Mesodermal cell (in vitro differentiated cells): ENCODE results near the gene PPP1R15B. TPM values are rescaled to one million over a fixed set of nuclear protein-coding genes. Genes with fewer than 3 reads are reported as not detected.
A peak's percentile ranks its signal among the peaks of the same experiment; 100 is the strongest.

Experiments used
- H3K27ac ChIP-seq: 2 replicates; pipeline ENCODE4 v1.7.0; 2013; ENCODE audit warnings: mild to moderate bottlenecking, low read depth, low read length, moderate library complexity; ENCODE audit not compliant: severe bottlenecking
- H3K36me3 ChIP-seq: 2 replicates; pipeline ENCODE4 v1.7.1; 2013; ENCODE audit warnings: mild to moderate bottlenecking, low read length, moderate library complexity; ENCODE audit not compliant: control insufficient read depth, insufficient read depth
- H3K4me1 ChIP-seq: one replicate; pipeline ENCODE4 v1.7.1; 2013; ENCODE audit warnings: mild to moderate bottlenecking, low read length; ENCODE audit not compliant: insufficient read depth, control insufficient read depth, poor library complexity, severe bottlenecking
- H3K4me3 ChIP-seq: 2 replicates; pipeline ENCODE4 v1.7.0; 2013; ENCODE audit warnings: low read length, control low read depth, mild to moderate bottlenecking; ENCODE audit not compliant: insufficient read depth, poor library complexity, severe bottlenecking; ENCODE audit errors: extremely low read depth
- H3K9me3 ChIP-seq: 2 replicates; pipeline ENCODE4 v1.7.1; 2013; ENCODE audit warnings: mild to moderate bottlenecking, low read length, moderate library complexity; ENCODE audit not compliant: control insufficient read depth
- WGBS, 2 experiments: methylation state at CpG; one replicate each; pipeline ENCODE4 v1.1.5; 2013; ENCODE audit warnings: missing lambda C conversion rate in 2 of 2; ENCODE audit not compliant: insufficient coverage in 2 of 2; 5-methylcytosine and 5-hydroxymethylcytosine counted together
- polyA plus RNA-seq, 2 experiments: library from polyadenylated mRNA; stranded (reverse); fragments of 50-300 nt; gene quantifications; one replicate each; pipeline ENCODE4 v1.2.3, GENCODE V29; 2013

PPP1R15B gene
- 22.3 TPM for polyA plus RNA-seq (2013, experiment 1 of 2)
- 22.4 TPM for polyA plus RNA-seq (2013, experiment 2 of 2)

DNA sequence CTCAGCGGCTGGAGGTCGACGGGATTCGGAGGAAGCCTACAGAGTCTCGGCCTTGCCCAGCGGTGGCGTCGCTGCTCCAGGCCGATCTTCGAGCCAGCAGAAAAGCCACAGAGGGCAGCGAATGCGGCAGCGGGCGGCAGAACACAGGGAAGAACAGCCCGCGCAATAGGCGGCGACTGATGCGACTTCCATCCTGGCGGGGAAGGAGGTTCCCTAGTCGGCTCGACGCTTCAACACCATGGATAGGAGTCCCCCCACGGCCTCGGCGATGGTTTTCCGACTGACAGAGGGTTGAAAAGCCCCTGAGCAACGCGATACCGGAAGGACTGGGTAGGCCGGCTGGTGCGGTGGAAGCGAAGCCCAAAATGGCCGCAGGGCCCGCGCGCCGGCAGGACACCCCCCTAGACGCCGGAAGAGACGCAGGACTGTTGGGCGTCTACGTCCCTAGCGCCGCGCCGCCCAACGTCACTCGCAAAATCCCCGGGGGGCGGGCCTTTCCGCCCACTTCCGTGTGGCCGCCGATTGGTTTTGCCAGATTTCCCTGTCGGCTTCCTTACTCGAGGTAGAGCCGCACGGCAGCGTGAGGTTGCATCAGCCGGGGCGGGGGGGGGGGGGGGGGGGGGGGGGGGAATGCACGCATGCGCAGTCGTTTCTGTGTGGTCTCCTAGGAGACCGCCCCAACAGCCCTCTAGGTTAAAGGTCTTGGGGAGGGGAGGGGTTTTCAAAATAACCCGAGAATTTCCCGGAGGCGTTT lies at the start of gene PPP1R15B:
Gene PPP1R15B, minus strand, starts transcription at position 367 of the 754 bp plus-strand sequence. CDS start 406 bp downstream, outside the sequence.
- Histone ChIP-seq H3K27ac (peak within 1 kb of the TSS; percentile 97), H3K9me3 (no peaks in the 10 kb centered on the region), H3K4me3 (peak within 1 kb of the TSS; percentile 95), H3K4me1 (peaks cover 4% of the 10 kb centered on the region), H3K36me3 (peaks cover 14% of the 10 kb centered on the region)
- 0 to 1% methylated on average over 39 to 49 of the region's 69 CpGs for WGBS, 2 experiments

- Histone ChIP-seq H3K27ac (no peak overlapping the region), H3K4me1 (peaks cover 30% of the 10 kb centered on the region), H3K36me3 (peaks cover 55% of the 10 kb centered on the region), H3K9me3 (no peaks in the 10 kb centered on the region), H3K4me3 (no peak overlapping the region)
- WGBS, 2 experiments = 91 to 97% methylated on average over 7 to 8 of the region's 8 CpGs
Observed at GRCh38 chr1:204460346-204460745, 48.7 kb upstream of the PPP1R15B start.

GRCh38 chr1:204459706-204460105 lies 48.1 kb upstream of the PPP1R15B start:
- Histone ChIP-seq H3K9me3 (no peaks in the 10 kb centered on the region), H3K4me3 (no peak overlapping the region), H3K36me3 (peaks cover 53% of the 10 kb centered on the region), H3K4me1 (peaks cover 25% of the 10 kb centered on the region), H3K27ac (no peak overlapping the region)
- WGBS, 2 experiments = 80 to 100% methylated on average over 1 to 2 of the region's 4 CpGs

DNA sequence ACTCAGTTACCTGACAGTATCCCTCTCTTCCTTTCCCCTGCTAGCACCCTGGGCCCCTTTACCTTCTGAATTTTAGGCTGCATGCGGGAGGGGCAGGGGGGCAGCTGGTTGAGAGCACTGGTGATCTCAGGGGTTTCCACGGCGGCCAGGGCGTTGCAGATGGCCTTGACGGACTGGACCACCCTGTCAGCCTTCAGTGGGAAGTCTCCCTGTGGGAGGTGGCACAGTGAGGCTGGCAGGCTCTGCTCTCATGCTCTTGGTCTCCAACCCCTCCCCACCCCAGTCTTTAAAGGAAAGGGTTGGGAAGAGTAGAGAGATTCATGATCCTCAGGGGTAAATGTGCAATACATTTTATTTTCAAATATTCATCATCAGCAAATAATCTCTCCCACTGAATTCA lies 46.0 kb upstream of the PPP1R15B start:
- Histone ChIP-seq H3K4me1 (peaks cover 11% of the 10 kb centered on the region), H3K4me3 (no peak overlapping the region), H3K27ac (peak overlapping the region; percentile 66), H3K9me3 (no peaks in the 10 kb centered on the region), H3K36me3 (peaks cover 60% of the 10 kb centered on the region)
- 85% methylated on average over 4 of the region's 5 CpGs; no CpG with 5 or more reads in 1 of the 2 experiments for WGBS, 2 experiments

DNA sequence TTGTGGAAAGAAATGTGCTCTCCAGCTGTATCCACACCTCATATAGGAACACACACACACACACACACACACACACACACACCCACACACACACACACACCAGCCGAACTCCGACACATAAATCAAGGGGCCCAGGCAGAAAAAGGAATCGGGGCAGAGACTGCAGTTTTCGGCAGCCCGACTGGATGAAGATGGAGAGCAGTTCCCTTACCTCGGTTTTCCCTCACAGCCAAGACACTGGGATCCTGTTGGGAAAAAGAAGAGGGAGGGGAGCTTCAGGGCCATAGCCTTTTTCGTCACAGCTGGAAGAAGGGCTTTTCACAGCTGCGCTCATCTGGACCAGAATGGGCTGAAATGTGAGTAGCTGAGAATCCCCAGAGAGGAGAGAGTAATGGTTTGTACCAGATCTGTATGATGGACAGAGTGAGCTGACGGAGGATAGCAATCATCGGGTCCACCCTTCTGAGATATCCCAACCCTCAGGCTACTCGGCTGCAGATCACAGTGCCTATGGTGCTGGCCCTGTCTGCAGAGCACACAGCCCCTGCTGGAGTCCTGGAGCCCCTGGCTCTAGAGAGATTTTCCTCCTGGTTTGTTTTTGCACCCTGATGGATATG lies 45.3 kb upstream of the PPP1R15B start:
- Histone ChIP-seq H3K4me1 (peaks cover 7% of the 10 kb centered on the region), H3K9me3 (no peaks in the 10 kb centered on the region), H3K36me3 (peaks cover 62% of the 10 kb centered on the region), H3K27ac (peak overlapping the region; percentile 66), H3K4me3 (no peak overlapping the region)
- 70 to 81% methylated on average over 4 to 5 of the region's 11 CpGs for whole genome bisulfite sequencing, 2 experiments

DNA sequence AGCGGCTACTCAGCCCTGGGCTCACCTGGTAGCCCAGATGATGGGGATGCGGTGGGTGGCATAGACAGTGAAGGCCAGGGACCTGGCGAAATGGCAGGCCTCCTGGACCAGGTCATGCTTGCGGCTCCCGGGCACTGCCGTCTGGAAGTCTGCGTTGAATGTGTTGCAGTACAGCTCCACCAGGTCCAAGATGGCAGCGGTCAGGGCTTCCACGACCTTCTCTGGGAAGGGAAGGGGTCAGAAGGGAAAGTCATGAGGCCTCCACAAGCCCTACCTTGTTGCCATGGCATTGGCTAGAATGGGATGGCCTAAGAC lies 44.2 kb upstream of the PPP1R15B start:
- Histone ChIP-seq H3K27ac (no peak overlapping the region), H3K36me3 (peaks cover 57% of the 10 kb centered on the region), H3K4me3 (no peak overlapping the region), H3K4me1 (no peaks in the 10 kb centered on the region), H3K9me3 (no peaks in the 10 kb centered on the region)
- 91 to 95% methylated on average over 9 of the region's 9 CpGs for whole genome bisulfite sequencing, 2 experiments

DNA sequence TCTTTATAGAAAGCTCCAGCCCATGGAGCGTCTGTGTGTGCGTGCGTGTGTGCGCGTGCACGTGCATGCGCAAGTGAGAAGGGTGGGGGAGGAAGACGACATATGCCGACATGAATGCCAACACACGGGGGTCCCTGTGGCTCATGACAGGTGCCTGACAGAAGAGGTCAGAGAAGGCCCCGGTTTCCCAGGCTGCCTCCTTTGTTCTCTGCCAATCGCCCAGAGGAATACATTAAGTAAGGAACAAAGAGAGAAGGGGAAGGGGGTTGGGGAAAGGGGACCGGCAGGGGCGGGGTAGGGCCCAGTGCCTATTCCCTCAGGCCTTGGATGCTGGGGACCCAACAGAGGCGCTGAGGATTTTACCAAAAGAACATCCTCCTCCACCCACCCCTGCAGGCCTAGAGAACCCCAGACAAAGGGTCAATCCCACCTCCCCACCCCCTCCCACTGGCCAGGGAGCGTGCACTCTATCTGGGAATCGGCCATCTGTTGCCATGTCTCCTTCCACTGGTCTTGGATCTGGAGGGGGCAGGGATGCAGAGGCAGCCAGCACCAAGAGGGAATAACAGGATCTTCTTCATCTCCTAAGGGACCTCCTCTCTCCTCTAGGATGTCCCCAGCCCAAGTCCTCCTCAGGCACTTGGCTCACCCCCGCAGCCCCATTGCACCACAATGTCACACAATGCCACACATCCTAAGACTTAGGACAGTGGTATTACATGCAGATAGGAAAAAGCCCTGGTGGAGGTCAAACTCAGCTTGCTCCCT lies 43.6 kb upstream of the PPP1R15B start:
- WGBS, 2 experiments = 46% methylated on average over 7 to 12 of the region's 18 CpGs
- peaks cover 53% of the 10 kb centered on the region for H3K36me3 ChIP-seq

DNA sequence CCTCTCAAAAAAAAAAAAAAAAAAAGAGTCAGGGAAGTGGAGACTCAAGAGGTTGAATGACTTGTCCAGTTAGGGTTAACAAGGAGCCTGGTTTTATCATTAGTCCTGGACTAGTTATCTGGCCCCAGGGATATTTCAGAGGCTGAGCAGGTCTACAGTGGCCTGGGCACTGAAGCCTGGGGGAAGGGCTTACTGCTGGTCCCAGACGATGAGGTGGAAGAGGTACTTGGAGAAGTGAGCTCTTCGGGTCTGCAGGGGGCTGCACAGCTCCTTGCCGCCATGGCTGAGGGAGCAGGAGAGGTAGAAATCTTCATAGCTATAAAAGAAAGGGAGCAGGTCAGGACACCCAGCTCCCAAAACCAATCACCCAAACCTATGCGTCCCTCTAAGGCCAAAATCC lies 42.9 kb upstream of the PPP1R15B start:
- Histone ChIP-seq H3K36me3 (peaks cover 51% of the 10 kb centered on the region), H3K4me1 (peaks cover 2% of the 10 kb centered on the region), H3K27ac (peak overlapping the region; percentile 30), H3K4me3 (no peak overlapping the region), H3K9me3 (no peaks in the 10 kb centered on the region)
- WGBS, 2 experiments = 50 to 73% methylated on average over 1 to 2 of the region's 4 CpGs

More for the DNA sequence above, 43.6 kb upstream of the PPP1R15B start:
- Histone ChIP-seq H3K4me1 (no peaks in the 10 kb centered on the region), H3K27ac (peak overlapping the region; percentile 30), H3K9me3 (no peaks in the 10 kb centered on the region), H3K4me3 (no peak overlapping the region)

GRCh38 chr1:204453141-204453772 lies 41.6 kb upstream of the PPP1R15B start:
- Histone ChIP-seq H3K4me1 (peaks cover 2% of the 10 kb centered on the region), H3K9me3 (no peaks in the 10 kb centered on the region), H3K36me3 (peaks cover 47% of the 10 kb centered on the region), H3K27ac (no peak overlapping the region), H3K4me3 (no peak overlapping the region)
- 33 to 44% methylated on average over 1 to 2 of the region's 8 CpGs for WGBS, 2 experiments

GRCh38 chr1:204451352-204452124 lies 39.9 kb upstream of the PPP1R15B start:
- H3K36me3 ChIP-seq = peaks cover 42% of the 10 kb centered on the region
- no peak overlapping the region for H3K4me3 ChIP-seq
- peaks cover 2% of the 10 kb centered on the region for H3K4me1 ChIP-seq
- WGBS, 2 experiments = 70 to 85% methylated on average over 4 to 8 of the region's 8 CpGs
- H3K9me3 ChIP-seq = no peaks in the 10 kb centered on the region
- no peak overlapping the region for H3K27ac ChIP-seq
